A673 (cell line): Measurements from ENCODE around the gene TMEM108.

Experiments
- EZH2 ChIP-seq: fragments of 200-600 bp; sonication (generic); IDR thresholded peaks from 2 replicates; pipeline ENCODE4 v1.6.1; 2017; ENCODE audit warnings: borderline replicate concordance, low read depth, mild to moderate bottlenecking, mixed read lengths, antibody characterized with exemption, low read length; ENCODE audit not compliant: poor library complexity, severe bottlenecking
- TF ChIP-seq, protein P1 (sequence below): fragments of 300-800, 200-600 bp; sonication (generic); conservative IDR thresholded peaks from 2 replicates; pipeline ENCODE4 v1.5.1; 2017; ENCODE audit warnings: low read depth, mild to moderate bottlenecking, antibody characterized with exemption, low read length, moderate library complexity, mixed read lengths

DNA sequence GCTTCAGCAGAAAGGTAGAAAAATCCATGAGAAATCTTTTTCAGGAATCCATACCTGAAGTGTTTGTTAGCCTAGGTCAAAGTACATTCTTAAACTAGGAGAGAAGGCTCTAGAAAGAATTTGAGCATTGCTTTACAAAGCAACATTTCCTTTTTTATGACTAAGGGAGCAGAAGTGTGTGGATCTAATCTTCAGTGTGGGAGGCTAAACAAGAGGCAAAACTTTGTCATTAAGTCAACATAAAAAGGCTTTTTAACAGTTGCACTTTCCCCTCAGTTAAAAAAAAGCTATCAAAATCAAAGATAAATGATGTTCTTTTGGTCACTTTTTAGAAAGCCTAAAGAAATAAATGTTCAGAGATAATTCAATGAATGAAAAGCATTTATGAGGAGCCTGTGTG lies 154.8 kb downstream of the TMEM108 start:
- TF ChIP-seq, protein P1, sequence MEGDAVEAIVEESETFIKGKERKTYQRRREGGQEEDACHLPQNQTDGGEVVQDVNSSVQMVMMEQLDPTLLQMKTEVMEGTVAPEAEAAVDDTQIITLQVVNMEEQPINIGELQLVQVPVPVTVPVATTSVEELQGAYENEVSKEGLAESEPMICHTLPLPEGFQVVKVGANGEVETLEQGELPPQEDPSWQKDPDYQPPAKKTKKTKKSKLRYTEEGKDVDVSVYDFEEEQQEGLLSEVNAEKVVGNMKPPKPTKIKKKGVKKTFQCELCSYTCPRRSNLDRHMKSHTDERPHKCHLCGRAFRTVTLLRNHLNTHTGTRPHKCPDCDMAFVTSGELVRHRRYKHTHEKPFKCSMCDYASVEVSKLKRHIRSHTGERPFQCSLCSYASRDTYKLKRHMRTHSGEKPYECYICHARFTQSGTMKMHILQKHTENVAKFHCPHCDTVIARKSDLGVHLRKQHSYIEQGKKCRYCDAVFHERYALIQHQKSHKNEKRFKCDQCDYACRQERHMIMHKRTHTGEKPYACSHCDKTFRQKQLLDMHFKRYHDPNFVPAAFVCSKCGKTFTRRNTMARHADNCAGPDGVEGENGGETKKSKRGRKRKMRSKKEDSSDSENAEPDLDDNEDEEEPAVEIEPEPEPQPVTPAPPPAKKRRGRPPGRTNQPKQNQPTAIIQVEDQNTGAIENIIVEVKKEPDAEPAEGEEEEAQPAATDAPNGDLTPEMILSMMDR, result no peak
- TF ChIP-seq EZH2, result no peak
